OCI-LY3 (cell line): ENCODE measurements around the gene LRBA.

Experiments
- H2AFZ ChIP-seq: fragments of 200-600, 300-600 bp; shearing (Covaris generic); 2 replicates; pipeline ENCODE4 v1.6.0; 2014; ENCODE audit warnings: antibody characterized with exemption, low read depth, low read length
- H3K27ac ChIP-seq: fragments of 200-600, 300-600 bp; sonication (generic); 2 replicates; pipeline ENCODE4 v1.5.1; 2014; ENCODE audit warnings: mild to moderate bottlenecking, low read length, moderate library complexity, mixed read lengths
- H3K27me3 ChIP-seq: fragments of 200-600, 300-600 bp; sonication (generic); 2 replicates; pipeline ENCODE4 v1.6.1; 2014; ENCODE audit warnings: low read depth, low read length, mixed read lengths
- H3K36me3 ChIP-seq: fragments of 200-600, 300-600 bp; sonication (generic); replicated peaks from 2 replicates; pipeline ENCODE3; 2014; ENCODE audit warnings: low read depth, low read length, mixed read lengths
- H3K4me1 ChIP-seq: fragments of 300-600, 200-600 bp; sonication (generic); 2 replicates; pipeline ENCODE4 v1.6.1; 2014; ENCODE audit warnings: low read length, mixed read lengths
- H3K4me2 ChIP-seq: fragments of 200-600, 300-600 bp; sonication (generic); 2 replicates; pipeline ENCODE4 v1.6.1; 2014; ENCODE audit warnings: low read length, mixed read lengths
- H3K4me3 ChIP-seq: fragments of 300-600, 200-600 bp; sonication (generic); 2 replicates; pipeline ENCODE4 v1.5.1; 2014; ENCODE audit warnings: antibody characterized with exemption, mild to moderate bottlenecking, low read length, moderate library complexity
- H3K79me2 ChIP-seq: fragments of 300-600, 200-600 bp; shearing (Covaris generic); 2 replicates; pipeline ENCODE4 v1.6.1; 2014; ENCODE audit warnings: mild to moderate bottlenecking, low read length, mixed read lengths
- H3K9ac ChIP-seq: fragments of 300-600, 200-600 bp; shearing (Covaris generic); 2 replicates; pipeline ENCODE4 v1.6.0; 2014; ENCODE audit warnings: mild to moderate bottlenecking, low read length, moderate library complexity
- H3K9me3 ChIP-seq: fragments of 200-600, 300-600 bp; shearing (Covaris generic); 2 replicates; pipeline ENCODE4 v1.6.1; 2014; ENCODE audit warnings: low read length, mixed read lengths; ENCODE audit not compliant: insufficient read depth
- H4K20me1 ChIP-seq: fragments of 200-600, 300-600 bp; sonication (generic); 2 replicates; pipeline ENCODE4 v1.6.1; 2016; ENCODE audit warnings: low read length, mixed read lengths; ENCODE audit not compliant: insufficient read depth
- EZH2phosphoT487 ChIP-seq: fragments of 200-600 bp; shearing (Covaris generic); IDR thresholded peaks from 2 replicates; pipeline ENCODE4 v1.6.1; 2018; ENCODE audit warnings: antibody characterized with exemption, mixed run types, low read depth
- TF ChIP-seq, protein P1 (sequence below): fragments of 200-600, 300-600 bp; sonication (generic); IDR thresholded peaks from 2 replicates; pipeline ENCODE4 v1.5.1; 2014; ENCODE audit warnings: antibody characterized with exemption, low read length, low read depth

LRBA gene

DNA sequence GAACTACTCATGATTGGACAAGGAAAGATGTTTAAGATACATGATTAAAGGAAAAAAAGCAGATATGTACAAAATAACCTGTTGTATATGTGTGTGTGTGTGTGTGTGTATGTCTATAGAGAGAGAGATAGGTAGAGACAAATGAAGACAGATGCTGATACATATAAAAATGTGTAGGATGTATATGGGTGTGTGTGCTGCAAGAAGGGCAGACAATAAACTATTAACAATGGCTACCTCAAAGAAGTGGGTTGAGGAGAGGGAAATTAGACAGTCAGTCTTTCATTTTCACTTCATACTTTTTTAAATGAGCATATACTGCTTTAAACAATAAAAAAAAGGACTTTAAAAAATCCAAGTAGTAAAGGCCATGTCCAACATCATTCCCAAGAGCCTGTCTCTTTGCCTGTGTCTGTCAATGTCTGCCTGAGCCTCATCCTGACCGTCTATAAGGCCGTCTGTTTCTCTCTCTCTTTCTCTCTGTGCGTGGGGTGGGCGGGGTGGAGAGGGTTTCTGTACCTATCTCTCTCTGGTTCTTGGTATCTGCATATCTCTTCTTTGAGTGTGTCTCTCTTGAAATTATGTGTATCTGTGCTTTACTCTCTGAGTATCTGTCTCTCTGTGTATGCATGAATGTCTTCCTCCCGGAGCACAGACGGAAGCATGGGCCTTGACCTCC is 62.8 kb downstream of the LRBA start:
- H3K79me2 ChIP-seq: peaks cover 2% of the 10 kb centered on the region; the same call in 1 of the 2 replicates
- H4K20me1 ChIP-seq: no peaks in the 10 kb centered on the region
- no peak overlapping the region for H3K27ac ChIP-seq
- TF ChIP-seq EZH2phosphoT487: no peak
- TF ChIP-seq, protein P1, sequence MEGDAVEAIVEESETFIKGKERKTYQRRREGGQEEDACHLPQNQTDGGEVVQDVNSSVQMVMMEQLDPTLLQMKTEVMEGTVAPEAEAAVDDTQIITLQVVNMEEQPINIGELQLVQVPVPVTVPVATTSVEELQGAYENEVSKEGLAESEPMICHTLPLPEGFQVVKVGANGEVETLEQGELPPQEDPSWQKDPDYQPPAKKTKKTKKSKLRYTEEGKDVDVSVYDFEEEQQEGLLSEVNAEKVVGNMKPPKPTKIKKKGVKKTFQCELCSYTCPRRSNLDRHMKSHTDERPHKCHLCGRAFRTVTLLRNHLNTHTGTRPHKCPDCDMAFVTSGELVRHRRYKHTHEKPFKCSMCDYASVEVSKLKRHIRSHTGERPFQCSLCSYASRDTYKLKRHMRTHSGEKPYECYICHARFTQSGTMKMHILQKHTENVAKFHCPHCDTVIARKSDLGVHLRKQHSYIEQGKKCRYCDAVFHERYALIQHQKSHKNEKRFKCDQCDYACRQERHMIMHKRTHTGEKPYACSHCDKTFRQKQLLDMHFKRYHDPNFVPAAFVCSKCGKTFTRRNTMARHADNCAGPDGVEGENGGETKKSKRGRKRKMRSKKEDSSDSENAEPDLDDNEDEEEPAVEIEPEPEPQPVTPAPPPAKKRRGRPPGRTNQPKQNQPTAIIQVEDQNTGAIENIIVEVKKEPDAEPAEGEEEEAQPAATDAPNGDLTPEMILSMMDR: no peak
- peaks cover 7% of the 10 kb centered on the region; the same call in 1 of the 2 replicates for H3K4me1 ChIP-seq
- H3K9me3 ChIP-seq: peaks cover 11% of the 10 kb centered on the region
- no peak overlapping the region for H2AFZ ChIP-seq
- H3K4me2 ChIP-seq: no peak overlapping the region
- H3K27me3 ChIP-seq: no peaks in the 10 kb centered on the region
- H3K9ac ChIP-seq: no peak overlapping the region
- peaks cover 14% of the 10 kb centered on the region for H3K36me3 ChIP-seq
- no peak overlapping the region for H3K4me3 ChIP-seq

DNA sequence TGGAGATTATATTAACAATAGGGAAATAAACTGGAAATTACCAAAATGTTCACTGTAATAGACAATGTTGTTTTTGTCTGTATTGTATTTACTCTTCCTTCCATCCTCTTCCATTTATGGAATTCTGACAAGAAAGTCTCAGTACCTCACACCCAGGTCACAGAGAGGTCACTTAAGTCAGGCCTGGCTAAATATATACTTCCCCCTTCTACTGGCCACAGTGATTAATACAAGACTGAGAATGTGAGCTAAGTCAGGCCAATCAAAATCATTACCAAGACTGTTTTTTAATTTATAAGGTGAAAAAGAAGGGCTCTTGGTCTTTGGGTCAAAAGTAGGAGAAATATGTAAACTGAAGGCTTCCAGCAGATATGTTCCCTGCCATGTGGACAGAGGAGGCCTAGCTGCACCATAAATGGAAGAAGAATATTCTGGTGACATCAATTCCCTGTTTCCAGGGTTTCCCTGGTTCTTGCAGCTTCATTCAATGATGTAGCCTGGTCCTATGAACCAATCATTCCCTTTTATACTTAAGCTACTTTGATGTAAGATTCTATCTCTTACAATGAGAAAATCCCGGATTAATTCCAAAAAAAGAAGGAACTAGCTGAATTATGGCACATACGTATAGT is 64.3 kb downstream of the LRBA start:
- no peak overlapping the region for H2AFZ ChIP-seq
- H3K9me3 ChIP-seq: no peaks in the 10 kb centered on the region
- TF ChIP-seq, protein P1: no peak
- TF ChIP-seq EZH2phosphoT487: no peak
- no peak overlapping the region for H3K4me3 ChIP-seq
- no peak overlapping the region for H3K4me2 ChIP-seq
- H3K27ac ChIP-seq: no peak overlapping the region
- no peak overlapping the region for H3K9ac ChIP-seq
- peaks cover 7% of the 10 kb centered on the region; the same call in 1 of the 2 replicates for H3K4me1 ChIP-seq
- H4K20me1 ChIP-seq: no peaks in the 10 kb centered on the region
- H3K36me3 ChIP-seq: peaks cover 3% of the 10 kb centered on the region
- no peaks in the 10 kb centered on the region for H3K27me3 ChIP-seq
- H3K79me2 ChIP-seq: peaks cover 2% of the 10 kb centered on the region; the same call in 1 of the 2 replicates

DNA sequence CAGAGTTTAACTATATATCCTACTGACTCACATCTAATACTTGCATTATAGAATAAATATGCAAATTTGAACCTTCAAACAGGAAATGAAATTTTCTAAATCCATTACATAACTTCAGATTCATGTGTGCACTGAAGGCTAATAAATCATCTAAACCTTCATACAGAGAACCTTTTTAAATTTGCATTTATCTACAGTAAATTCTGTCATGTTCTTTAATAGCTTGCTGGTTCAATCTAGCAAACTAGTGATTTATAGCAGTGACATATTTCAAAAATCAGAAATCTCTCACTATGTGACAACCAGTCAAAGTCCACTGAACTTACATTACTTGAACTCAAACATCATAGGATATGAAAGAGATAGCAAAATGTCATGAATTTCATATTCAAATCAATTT is 65.1 kb downstream of the LRBA start:
- Histone ChIP-seq H3K9ac (no peak overlapping the region), H2AFZ (no peak overlapping the region), H3K27ac (no peak overlapping the region), H4K20me1 (no peaks in the 10 kb centered on the region), H3K9me3 (no peaks in the 10 kb centered on the region), H3K4me1 (peaks cover 8% of the 10 kb centered on the region; the same call in 1 of the 2 replicates), H3K79me2 (peaks cover 2% of the 10 kb centered on the region; the same call in 1 of the 2 replicates), H3K36me3 (no peaks in the 10 kb centered on the region), H3K4me3 (no peak overlapping the region), H3K27me3 (no peaks in the 10 kb centered on the region), H3K4me2 (no peak overlapping the region)
- no peak for TF ChIP-seq EZH2phosphoT487
- TF ChIP-seq, protein P1: no peak

DNA sequence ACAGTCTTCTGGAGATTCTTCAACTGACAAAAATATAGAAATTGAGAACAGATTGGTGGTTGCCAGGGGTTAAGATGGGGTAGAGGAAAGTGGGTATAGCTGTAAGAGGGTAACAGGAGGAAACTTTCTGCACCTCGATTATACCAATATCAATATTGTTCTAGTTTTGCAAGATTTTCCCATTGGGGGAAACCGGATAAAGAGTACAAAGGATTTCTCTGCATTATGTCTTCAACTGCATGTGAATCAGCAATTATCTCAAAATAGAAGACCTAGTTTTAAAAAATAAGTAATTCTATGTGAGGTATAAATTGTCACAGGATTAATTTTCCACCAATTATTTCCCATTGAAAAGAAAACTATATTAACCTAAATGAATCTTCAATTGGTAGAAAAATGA is 65.7 kb downstream of the LRBA start:
- Histone ChIP-seq H3K9ac (no peak overlapping the region), H3K27me3 (no peaks in the 10 kb centered on the region), H3K79me2 (no peaks in the 10 kb centered on the region; the same call in 1 of the 2 replicates), H3K4me3 (no peak overlapping the region), H3K9me3 (no peaks in the 10 kb centered on the region), H3K27ac (no peak overlapping the region), H3K36me3 (no peaks in the 10 kb centered on the region), H3K4me1 (peaks cover 13% of the 10 kb centered on the region; the same call in 1 of the 2 replicates), H4K20me1 (no peaks in the 10 kb centered on the region), H3K4me2 (no peak overlapping the region), H2AFZ (no peak overlapping the region)
- TF ChIP-seq, protein P1: no peak
- TF ChIP-seq EZH2phosphoT487: no peak
